PC-3 (cell line): ENCODE data around the gene SOX5.

Source experiments
- EZH2 ChIP-seq: fragments of 300-600 bp; sonication (generic); IDR thresholded peaks from one replicate; pipeline ENCODE4 v1.6.1; 2017; ENCODE audit warnings: antibody characterized with exemption, mild to moderate bottlenecking, low read length; ENCODE audit not compliant: unreplicated experiment
- EZH2phosphoT487 ChIP-seq: fragments of 300-600 bp; sonication (generic); IDR thresholded peaks from 2 replicates; pipeline ENCODE4 v1.6.1; 2018; ENCODE audit warnings: mild to moderate bottlenecking, antibody characterized with exemption, low read length, borderline replicate concordance
- TF ChIP-seq, protein P1 (sequence below): fragments of 300-600 bp; sonication (generic); conservative IDR thresholded peaks from 2 replicates; pipeline ENCODE4 v1.5.1; 2017; ENCODE audit warnings: antibody characterized with exemption, low read depth, mild to moderate bottlenecking, low read length

DNA sequence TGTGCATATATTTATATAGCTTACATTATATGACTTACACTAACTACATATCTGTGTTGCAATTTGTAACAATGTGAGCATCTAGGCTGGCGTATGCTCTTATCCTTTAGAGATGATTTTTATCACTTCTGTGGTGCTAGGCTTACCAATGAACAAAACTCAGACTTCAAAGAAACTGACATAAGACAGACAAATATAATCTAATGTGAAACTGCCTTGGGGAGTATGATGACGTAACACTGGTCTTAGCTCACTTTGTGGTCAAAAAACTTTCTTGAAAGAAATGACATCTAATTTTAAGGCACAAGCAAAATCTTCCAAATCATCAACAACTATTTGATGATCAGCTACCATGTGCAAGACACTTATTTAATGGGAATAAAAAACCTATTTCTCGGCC is 50.0 kb downstream of the SOX5 start:
- TF ChIP-seq, protein P1, sequence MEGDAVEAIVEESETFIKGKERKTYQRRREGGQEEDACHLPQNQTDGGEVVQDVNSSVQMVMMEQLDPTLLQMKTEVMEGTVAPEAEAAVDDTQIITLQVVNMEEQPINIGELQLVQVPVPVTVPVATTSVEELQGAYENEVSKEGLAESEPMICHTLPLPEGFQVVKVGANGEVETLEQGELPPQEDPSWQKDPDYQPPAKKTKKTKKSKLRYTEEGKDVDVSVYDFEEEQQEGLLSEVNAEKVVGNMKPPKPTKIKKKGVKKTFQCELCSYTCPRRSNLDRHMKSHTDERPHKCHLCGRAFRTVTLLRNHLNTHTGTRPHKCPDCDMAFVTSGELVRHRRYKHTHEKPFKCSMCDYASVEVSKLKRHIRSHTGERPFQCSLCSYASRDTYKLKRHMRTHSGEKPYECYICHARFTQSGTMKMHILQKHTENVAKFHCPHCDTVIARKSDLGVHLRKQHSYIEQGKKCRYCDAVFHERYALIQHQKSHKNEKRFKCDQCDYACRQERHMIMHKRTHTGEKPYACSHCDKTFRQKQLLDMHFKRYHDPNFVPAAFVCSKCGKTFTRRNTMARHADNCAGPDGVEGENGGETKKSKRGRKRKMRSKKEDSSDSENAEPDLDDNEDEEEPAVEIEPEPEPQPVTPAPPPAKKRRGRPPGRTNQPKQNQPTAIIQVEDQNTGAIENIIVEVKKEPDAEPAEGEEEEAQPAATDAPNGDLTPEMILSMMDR, result no peak
- TF ChIP-seq EZH2, result no peak
- no peak for TF ChIP-seq EZH2phosphoT487
